H1 (cell line): ENCODE results near the gene TFR2. TPM values are rescaled to one million over a fixed set of nuclear protein-coding genes. Genes with fewer than 3 reads are reported as not detected.

Experiments
- CTCF ChIA-PET: fragments of 300-600 bp; sonication (Branson Sonifier 250); formaldehyde crosslinking; loops from one replicate; lab custom pipeline; 2021; ENCODE audit not compliant: partially characterized antibody; lab: Charles Lee
- POLR2A ChIA-PET: fragments of 300-600 bp; sonication (Branson Sonifier 250); formaldehyde crosslinking; loops from one replicate; lab custom pipeline; 2021; ENCODE audit warnings: inconsistent platforms; ENCODE audit not compliant: partially characterized antibody; lab: Charles Lee
- DNase-seq, 2 experiments: peaks; one replicate each; pipeline versions ENCODE4 v3.0.0 to v3.0.0-alpha.2; 2010 to 2022; ENCODE audit warnings: low spot score in 2 of 2, low read depth in 1 of 2, mixed read lengths in 1 of 2
- FAIRE-seq: peaks from 2 replicates; lab custom pipeline; 2011; peaks lifted over from hg19 to GRCh38; lab: Jason Lieb, UNC
- H2AFZ ChIP-seq: 2 replicates; pipeline ENCODE4 v1.8.1; 2012; ENCODE audit warnings: low read length, inconsistent platforms
- H2AK5ac ChIP-seq: 2 replicates; pipeline ENCODE4 v1.6.1; 2013; ENCODE audit warnings: low read depth, low read length
- H2BK120ac ChIP-seq: replicated peaks from 2 replicates; pipeline ENCODE3; 2013; ENCODE audit warnings: low read depth, low read length, inconsistent platforms
- H2BK12ac ChIP-seq: 2 replicates; pipeline ENCODE4 v1.6.1; 2013; ENCODE audit warnings: low read depth, low read length
- H2BK15ac ChIP-seq: 2 replicates; pipeline ENCODE4 v1.6.1; 2013; ENCODE audit warnings: low read length
- H2BK20ac ChIP-seq: 2 replicates; pipeline ENCODE4 v1.6.1; 2013; ENCODE audit warnings: low read length
- H2BK5ac ChIP-seq: 2 replicates; pipeline ENCODE4 v1.6.1; 2013; ENCODE audit warnings: low read depth, low read length
- H3K14ac ChIP-seq: 2 replicates; pipeline ENCODE4 v1.6.1; 2013; ENCODE audit warnings: inconsistent platforms; ENCODE audit not compliant: insufficient read length
- H3K18ac ChIP-seq: 2 replicates; pipeline ENCODE4 v1.6.1; 2013; ENCODE audit warnings: low read length; ENCODE audit errors: extremely low read depth
- H3K23ac ChIP-seq: 2 replicates; pipeline ENCODE4 v1.6.1; 2013; ENCODE audit warnings: inconsistent platforms; ENCODE audit not compliant: insufficient read length
- H3K23me2 ChIP-seq: 2 replicates; pipeline ENCODE4 v1.6.1; 2013; ENCODE audit warnings: low read depth, low read length
- H3K27ac ChIP-seq: 2 replicates; pipeline ENCODE4 v1.6.1; 2011; ENCODE audit warnings: low read depth, low read length, inconsistent platforms
- H3K27me3 ChIP-seq, 4 experiments: replicated peaks in 1 of 4; 1 replicate in 1 of 4; 2 replicates in 3 of 4; pipeline versions ENCODE4 v1.6.1 to v1.8.1; 2011 to 2013; ENCODE audit warnings: low read length in 3 of 4, mild to moderate bottlenecking in 3 of 4, inconsistent platforms in 2 of 4, mixed read lengths in 2 of 4, moderate library complexity in 1 of 4; ENCODE audit not compliant: control insufficient read depth in 3 of 4, insufficient read depth in 3 of 4; ENCODE audit errors: extremely low read depth in 1 of 4
- H3K36me3 ChIP-seq, 4 experiments: 2 replicates each; pipeline versions ENCODE4 v1.6.1 to v1.8.1; 2011 to 2013; ENCODE audit warnings: mild to moderate bottlenecking in 4 of 4, low read length in 3 of 4, moderate library complexity in 2 of 4, control low read depth in 1 of 4, inconsistent platforms in 1 of 4; ENCODE audit not compliant: insufficient read depth in 4 of 4, control insufficient read depth in 2 of 4
- H3K4ac ChIP-seq: replicated peaks from 2 replicates; pipeline ENCODE3; 2013; ENCODE audit warnings: low read length, low read depth, mixed read lengths, inconsistent platforms; ENCODE audit not compliant: insufficient read length
- H3K4me1 ChIP-seq, 4 experiments: replicated peaks in 1 of 4; 1 replicate in 1 of 4; 2 replicates in 3 of 4; pipeline versions ENCODE4 v1.6.1 to v1.8.1; 2011 to 2013; ENCODE audit warnings: low read length in 3 of 4, inconsistent platforms in 2 of 4, mixed read lengths in 1 of 4; ENCODE audit not compliant: insufficient read depth in 4 of 4, control insufficient read depth in 3 of 4
- H3K4me2 ChIP-seq, 2 experiments: 2 replicates each; pipeline versions ENCODE4 v1.6.1 to v1.8.1; 2011 to 2013; ENCODE audit warnings: low read depth in 2 of 2, low read length in 2 of 2, control low read depth in 1 of 2, inconsistent platforms in 1 of 2, mild to moderate bottlenecking in 1 of 2; ENCODE audit not compliant: insufficient read depth in 1 of 2
- H3K4me3 ChIP-seq, 4 experiments: fragments of 200-600, 300-600 bp in 1 of 4; sonication (generic), shearing (Covaris generic), sonication (Bioruptor Twin) in 1 of 4; 2 replicates each; pipeline versions ENCODE4 v1.5.1 to v1.8.1; 2011 to 2016; ENCODE audit warnings: low read length in 4 of 4, low read depth in 3 of 4, control low read depth in 2 of 4, inconsistent platforms in 2 of 4, mild to moderate bottlenecking in 2 of 4, mixed read lengths in 1 of 4, moderate library complexity in 1 of 4; ENCODE audit not compliant: insufficient read depth in 2 of 4; ENCODE audit errors: extremely low read depth in 1 of 4
- H3K56ac ChIP-seq: replicated peaks from 2 replicates; pipeline ENCODE3; 2013; ENCODE audit warnings: low read depth, mild to moderate bottlenecking, mixed read lengths, low read length, inconsistent platforms; ENCODE audit not compliant: insufficient read length
- H3K79me1 ChIP-seq: 2 replicates; pipeline ENCODE4 v1.6.1; 2013; ENCODE audit warnings: low read depth, low read length, control low read depth
- H3K79me2 ChIP-seq, 2 experiments: 2 replicates each; pipeline versions ENCODE4 v1.6.1 to v1.8.1; 2012 to 2013; ENCODE audit warnings: low read length in 2 of 2, mild to moderate bottlenecking in 2 of 2, inconsistent platforms in 1 of 2; ENCODE audit not compliant: insufficient read depth in 2 of 2, control insufficient read depth in 1 of 2
- H3K9ac ChIP-seq, 4 experiments: replicated peaks in 1 of 4; 1 replicate in 1 of 4; 2 replicates in 3 of 4; pipeline versions ENCODE4 v1.6.1 to v1.8.1; 2011 to 2013; ENCODE audit warnings: low read depth in 3 of 4, low read length in 3 of 4, control low read depth in 2 of 4, mild to moderate bottlenecking in 2 of 4, moderate library complexity in 2 of 4, inconsistent platforms in 1 of 4; ENCODE audit errors: extremely low read depth in 1 of 4
- H3K9me3 ChIP-seq, 2 experiments: 2 replicates each; pipeline versions ENCODE4 v1.6.1 to v1.8.1; 2012 to 2013; ENCODE audit warnings: mild to moderate bottlenecking in 2 of 2, moderate library complexity in 2 of 2, control low read depth in 1 of 2, inconsistent platforms in 1 of 2, low read depth in 1 of 2, low read length in 1 of 2, mixed read lengths in 1 of 2; ENCODE audit not compliant: insufficient read depth in 2 of 2
- H4K20me1 ChIP-seq, 2 experiments: replicated peaks in 1 of 2; 2 replicates each; pipeline versions ENCODE3 to v1.8.1; 2011 to 2013; ENCODE audit warnings: inconsistent platforms in 2 of 2, low read length in 2 of 2, mild to moderate bottlenecking in 1 of 2; ENCODE audit not compliant: insufficient read depth in 2 of 2, control insufficient read depth in 1 of 2
- H4K5ac ChIP-seq: 2 replicates; pipeline ENCODE4 v1.6.1; 2013; ENCODE audit warnings: low read length, low read depth, mixed read lengths, inconsistent platforms; ENCODE audit not compliant: insufficient read length
- H4K8ac ChIP-seq: 2 replicates; pipeline ENCODE4 v1.8.0; 2013; ENCODE audit warnings: mild to moderate bottlenecking, moderate library complexity, low read length, inconsistent platforms; ENCODE audit not compliant: insufficient read depth; ENCODE audit errors: extremely low read depth
- H4K91ac ChIP-seq: replicated peaks from 2 replicates; pipeline ENCODE3; 2013; ENCODE audit warnings: low read length, mixed read lengths, inconsistent platforms; ENCODE audit not compliant: insufficient read length
- ASH2L ChIP-seq: fragments of 200-600, 300-600 bp; sonication (generic); IDR thresholded peaks from one replicate; pipeline ENCODE4 v1.7.1; 2017; ENCODE audit warnings: low read length
- CHD2 ChIP-seq: IDR thresholded peaks from 2 replicates; pipeline ENCODE4 v1.6.1; 2012; ENCODE audit warnings: low read length, improper control_type of control experiment
- KDM5A ChIP-seq: fragments of 200-600 bp; IDR thresholded peaks from 2 replicates; pipeline ENCODE4 v1.7.1; 2012; ENCODE audit warnings: mild to moderate bottlenecking, low read length, inconsistent platforms, mixed read lengths
- SIN3A ChIP-seq, 2 experiments: IDR thresholded peaks in 1 of 2; conservative IDR thresholded peaks in 1 of 2; 2 replicates each; pipeline ENCODE4 v1.6.1; 2011 to 2012; ENCODE audit warnings: low read length in 2 of 2, improper control_type of control experiment in 1 of 2, low read depth in 1 of 2, mild to moderate bottlenecking in 1 of 2
- TAF1 ChIP-seq: IDR thresholded peaks from 2 replicates; pipeline ENCODE4 v1.6.1; 2011; ENCODE audit warnings: mild to moderate bottlenecking, low read depth, low read length
- TEAD4 ChIP-seq: IDR thresholded peaks from 2 replicates; pipeline ENCODE4 v1.6.1; 2012; ENCODE audit warnings: low read depth, low read length, inconsistent platforms, mixed read lengths
- WGBS, 2 experiments: shearing (Covaris generic) in 1 of 2; methylation state at CpG; one replicate each; pipeline versions ENCODE4 v1.1.6 to v1.1.7; 2013 to 2015; ENCODE audit warnings: low lambda C conversion rate in 2 of 2, mixed read lengths in 2 of 2, inconsistent platforms in 1 of 2, low coverage in 1 of 2, missing lambda C conversion rate in 1 of 2; ENCODE audit not compliant: insufficient replicate concordance in 2 of 2, insufficient coverage in 1 of 2, insufficient read length in 1 of 2; ENCODE audit errors: extremely low coverage in 1 of 2, missing lambda C conversion rate in 1 of 2; 5-methylcytosine and 5-hydroxymethylcytosine counted together
- polyA plus RNA-seq, 7 experiments: library from polyadenylated mRNA; depleted of rRNA in 3 of 7; stranded (reverse) in 5 of 7; unstranded in 2 of 7; fragments of >200 nt in 5 of 7; fragments of 200-250 nt in 2 of 7; gene quantifications; 1 replicate in 5 of 7; 2 replicates in 1 of 7; 4 replicates in 1 of 7; pipeline versions ENCODE4 v1.2.1 to v1.2.3, GENCODE V29; 2011 to 2013; ENCODE audit warnings: missing spikeins in 2 of 7, mixed read lengths in 2 of 7
- total RNA-seq: library from RNA; stranded (reverse); fragmentation: NEBNext Ultra II Directional; extraction: Animal tissue kit (Norgen Biotek cat#: 25700); gene quantifications from 2 replicates; pipeline ENCODE4 v1.2.1, GENCODE V29; 2021
- TF ChIP-seq, protein P1 (sequence below): IDR thresholded peaks from 2 replicates; pipeline ENCODE4 v1.6.1; 2012; ENCODE audit warnings: inconsistent platforms

The TFR2 gene
- total and polyA plus RNA-seq, 2 of the 8 experiments (the other 6 are each of a cell fraction or from before 2014, with no cell fraction given), result 4.6 to 5.7 TPM

DNA sequence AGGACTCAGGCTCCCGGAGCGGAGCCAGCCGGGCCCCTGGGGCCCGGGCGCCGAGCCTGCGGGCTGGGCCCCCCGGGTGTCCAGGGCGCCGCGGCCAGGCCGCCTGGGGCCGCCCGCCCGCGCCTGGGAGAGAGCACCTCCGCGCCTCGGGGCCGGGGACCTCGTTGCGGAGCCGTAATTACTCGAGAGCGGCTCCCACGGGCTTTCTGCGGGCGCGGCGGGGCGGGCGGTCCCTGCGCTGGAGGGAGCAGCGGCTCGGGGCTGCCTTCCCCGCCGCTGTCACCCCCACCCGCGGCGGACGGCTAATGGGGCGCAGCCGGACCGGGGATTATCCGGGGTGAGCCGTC, 33.7 kb upstream of the TFR2 start:
- Histone ChIP-seq H3K4ac (no peak overlapping the region), H3K56ac (no peak overlapping the region), H2AFZ (no peak overlapping the region), H2BK20ac (no peak overlapping the region), H3K27ac (no peak overlapping the region), H4K8ac (no peak overlapping the region), H3K23me2 (peaks cover 11% of the 10 kb centered on the region; the same call in 1 of the 2 replicates), H3K14ac (no peak overlapping the region), H3K23ac (no peak overlapping the region), H3K79me2 (no peaks in the 10 kb centered on the region), H2BK12ac (no peak overlapping the region), H3K4me3 (peak overlapping the region; percentile 72 to 99 (median 82)), H3K9me3 (no peaks in the 10 kb centered on the region), H3K18ac (no peak overlapping the region), H2BK5ac (no peak overlapping the region), H3K4me2 (peak overlapping the region; percentile 58 to 87), H3K36me3 (peaks cover 0 to 35% (median 14%) of the 10 kb centered on the region in 4 experiments; a peak in 6 of 8 replicates), H2BK15ac (no peak overlapping the region), H3K9ac (no peak overlapping the region), H4K5ac (no peak overlapping the region), H3K79me1 (peaks cover 3% of the 10 kb centered on the region), H2BK120ac (no peak overlapping the region), H2AK5ac (no peak overlapping the region), H3K27me3 (peaks cover 0 to 8% (median 6%) of the 10 kb centered on the region in 4 experiments; a peak in 4 of 7 replicates), H4K20me1 (peaks cover 13 to 18% of the 10 kb centered on the region in 2 experiments), H3K4me1 (peaks cover 0 to 7% (median 2%) of the 10 kb centered on the region in 4 experiments; a peak in 5 of 7 replicates), H4K91ac (no peak overlapping the region)
- WGBS, 2 experiments, result 4% methylated on average over 18 of the region's 46 CpGs; no CpG with 5 or more reads in 1 of the 2 experiments
- ChIA-PET POLR2A (interaction anchor here (0.6 to 10.3 kb wide), 11 partner anchors 15 to 544 kb away, joined by 3 to 257 read pairs (median 4); partner anchors contain the start of genes GIGYF1, MOSPD3, PCOLCE and POP7), CTCF (interaction anchor here (1.0 to 12.1 kb wide), 6 partner anchors 18 to 89 kb away, joined by 3 to 134 read pairs (median 4); partner anchors contain the start of genes FBXO24, GIGYF1 and LRCH4)
- FAIRE-seq, result no peak
- no peak for DNase-seq
- no peak for TF ChIP-seq KDM5A
- TF ChIP-seq TEAD4, result no peak
- TF ChIP-seq CHD2, result no peak
- TF ChIP-seq, protein P1, sequence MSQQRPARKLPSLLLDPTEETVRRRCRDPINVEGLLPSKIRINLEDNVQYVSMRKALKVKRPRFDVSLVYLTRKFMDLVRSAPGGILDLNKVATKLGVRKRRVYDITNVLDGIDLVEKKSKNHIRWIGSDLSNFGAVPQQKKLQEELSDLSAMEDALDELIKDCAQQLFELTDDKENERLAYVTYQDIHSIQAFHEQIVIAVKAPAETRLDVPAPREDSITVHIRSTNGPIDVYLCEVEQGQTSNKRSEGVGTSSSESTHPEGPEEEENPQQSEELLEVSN, result no peak
- no peak for TF ChIP-seq TAF1
- TF ChIP-seq SIN3A (conservative IDR thresholded peaks at IDR 0.05 in 1 of 2, IDR thresholded peaks at IDR 0.05 in 1 of 2; ENCODE audit: low read depth in 1 of 2, low read length in 2 of 2), result no peak
- no peak for TF ChIP-seq ASH2L
